DOHH2 (cell line): ENCODE results near the gene PSAT1.

Experiments used
- H3F3A ChIP-seq: fragments of 200-600 bp; sonication (generic), shearing (Covaris generic); 2 replicates; pipeline ENCODE4 v1.6.0; 2016; ENCODE audit warnings: antibody characterized with exemption, mild to moderate bottlenecking; ENCODE audit not compliant: control insufficient read depth, insufficient read depth
- H3K27ac ChIP-seq: fragments of 200-600 bp; sonication (generic); 2 replicates; pipeline ENCODE4 v1.5.1; 2014; ENCODE audit warnings: low read depth, mild to moderate bottlenecking, low read length, moderate library complexity
- H3K27me3 ChIP-seq: fragments of 200-600 bp; sonication (generic); 2 replicates; pipeline ENCODE4 v1.6.1; 2014; ENCODE audit warnings: mild to moderate bottlenecking, low read length, mixed read lengths; ENCODE audit not compliant: control insufficient read depth
- H3K36me3 ChIP-seq: fragments of 200-600 bp; sonication (generic); 2 replicates; pipeline ENCODE4 v1.6.1; 2014; ENCODE audit warnings: mild to moderate bottlenecking, low read length, moderate library complexity, mixed read lengths; ENCODE audit not compliant: control insufficient read depth
- H3K4me1 ChIP-seq: fragments of 200-600 bp; sonication (generic); 2 replicates; pipeline ENCODE4 v1.6.1; 2014; ENCODE audit warnings: mild to moderate bottlenecking, low read length, mixed read lengths; ENCODE audit not compliant: control insufficient read depth
- H3K4me2 ChIP-seq: fragments of 200-600 bp; sonication (generic); 2 replicates; pipeline ENCODE4 v1.6.0; 2014; ENCODE audit warnings: mild to moderate bottlenecking, low read length, moderate library complexity
- H3K4me3 ChIP-seq: fragments of 200-600 bp; sonication (generic); 2 replicates; pipeline ENCODE4 v1.5.1; 2014; ENCODE audit warnings: mild to moderate bottlenecking, low read length, mixed read lengths
- H3K79me2 ChIP-seq: fragments of 200-600 bp; sonication (generic); 2 replicates; pipeline ENCODE4 v1.6.1; 2014; ENCODE audit warnings: mild to moderate bottlenecking, low read length, mixed read lengths; ENCODE audit not compliant: control insufficient read depth
- H3K9me2 ChIP-seq: fragments of 200-600 bp; sonication (generic); replicated peaks from 2 replicates; pipeline ENCODE4 v1.6.1; 2014; ENCODE audit warnings: mild to moderate bottlenecking, low read length, mixed read lengths; ENCODE audit not compliant: control insufficient read depth
- H3K9me3 ChIP-seq: fragments of 200-600 bp; sonication (generic); 2 replicates; pipeline ENCODE4 v1.6.1; 2014; ENCODE audit warnings: antibody characterized with exemption, low read length, mixed read lengths; ENCODE audit not compliant: control insufficient read depth, insufficient read depth
- H4K20me1 ChIP-seq: fragments of 200-600 bp; sonication (generic); 2 replicates; pipeline ENCODE4 v1.6.0; 2014; ENCODE audit warnings: low read depth, mild to moderate bottlenecking, antibody characterized with exemption, low read length, moderate library complexity; ENCODE audit not compliant: control insufficient read depth, insufficient read depth
- CTCF ChIP-seq: fragments of 200-600 bp; sonication (generic); IDR thresholded peaks from one replicate; pipeline ENCODE4 v1.5.1; 2014; ENCODE audit warnings: antibody characterized with exemption, mild to moderate bottlenecking, low read depth, low read length; ENCODE audit not compliant: poor library complexity, severe bottlenecking
- EZH2phosphoT487 ChIP-seq: fragments of 200-600 bp; sonication (generic); IDR thresholded peaks from 2 replicates; pipeline ENCODE4 v1.6.1; 2017; ENCODE audit warnings: borderline replicate concordance, mild to moderate bottlenecking, antibody characterized with exemption, low read length, moderate library complexity, mixed read lengths

Gene PSAT1

GRCh38 chr9:78320875-78321496 is 24.1 kb downstream of the PSAT1 start:
- Histone ChIP-seq H3K9me3 (no peaks in the 10 kb centered on the region), H3K27ac (no peak overlapping the region), H3K27me3 (no peaks in the 10 kb centered on the region), H3K4me2 (no peak overlapping the region), H3K79me2 (no peaks in the 10 kb centered on the region), H3F3A (no peaks in the 10 kb centered on the region), H3K4me3 (no peak overlapping the region), H3K4me1 (no peaks in the 10 kb centered on the region), H4K20me1 (no peaks in the 10 kb centered on the region), H3K9me2 (no peaks in the 10 kb centered on the region), H3K36me3 (peaks cover 81% of the 10 kb centered on the region)
- TF ChIP-seq EZH2phosphoT487 (no peak), CTCF (no peak)

- no peaks in the 10 kb centered on the region for H3K9me2 ChIP-seq
- H3K79me2 ChIP-seq, result no peaks in the 10 kb centered on the region
- no peaks in the 10 kb centered on the region for H3K9me3 ChIP-seq
- H3F3A ChIP-seq, result no peaks in the 10 kb centered on the region
- TF ChIP-seq CTCF, result no peak
- TF ChIP-seq EZH2phosphoT487, result no peak
- no peaks in the 10 kb centered on the region for H3K27me3 ChIP-seq
- no peak overlapping the region for H3K4me2 ChIP-seq
- no peaks in the 10 kb centered on the region for H4K20me1 ChIP-seq
- H3K36me3 ChIP-seq, result peaks cover 76% of the 10 kb centered on the region
- no peaks in the 10 kb centered on the region for H3K4me1 ChIP-seq
- no peak overlapping the region for H3K4me3 ChIP-seq
- H3K27ac ChIP-seq, result no peak overlapping the region
These were observed 24.6 kb downstream of the PSAT1 start for GRCh38 chr9:78321505-78321904.

- H3K9me3 ChIP-seq, result no peaks in the 10 kb centered on the region
- H4K20me1 ChIP-seq, result no peaks in the 10 kb centered on the region
- no peaks in the 10 kb centered on the region for H3K27me3 ChIP-seq
- H3K4me1 ChIP-seq, result no peaks in the 10 kb centered on the region
- no peaks in the 10 kb centered on the region for H3K9me2 ChIP-seq
- peaks cover 72% of the 10 kb centered on the region for H3K36me3 ChIP-seq
- no peak overlapping the region for H3K4me2 ChIP-seq
- no peaks in the 10 kb centered on the region for H3K79me2 ChIP-seq
- TF ChIP-seq EZH2phosphoT487, result no peak
- no peak for TF ChIP-seq CTCF
- H3K4me3 ChIP-seq, result no peak overlapping the region
- H3K27ac ChIP-seq, result no peak overlapping the region
- H3F3A ChIP-seq, result no peaks in the 10 kb centered on the region
These were observed 27.2 kb downstream of the PSAT1 start for GRCh38 chr9:78324068-78324650.
